Stomach (tissue), 9 donors: ENCODE measurements around the gene UCHL3. TPM values are rescaled to one million over a fixed set of nuclear protein-coding genes. Genes with fewer than 3 reads are reported as not detected.

ENCODE experiments used
- DNase-seq, 2 donors: peaks; one replicate each; pipeline versions ENCODE4 v3.0.0 to v3.0.0-alpha.2; 2013 to 2019
- H3K27ac ChIP-seq, 5 donors: fragments of 200-600 bp in 4 of 5; sonication (generic) in 4 of 5; one replicate each; pipeline ENCODE4 v1.5.1; 2013 to 2019; ENCODE audit warnings: mild to moderate bottlenecking in 1 of 5, moderate library complexity in 1 of 5
- H3K27me3 ChIP-seq, 3 donors: fragments of 200-600 bp; sonication (generic); one replicate each; pipeline ENCODE4 v1.5.1; 2017 to 2019; ENCODE audit warnings: mixed run types in 1 of 3
- H3K36me3 ChIP-seq, 4 donors: fragments of 200-600 bp; sonication (generic); 1 replicate in 3 of 4; 2 replicates in 1 of 4; pipeline ENCODE4 v1.5.1; 2016 to 2019
- H3K4me1 ChIP-seq, 4 donors: fragments of 200-600 bp; sonication (generic); one replicate each; pipeline ENCODE4 v1.5.1; 2016 to 2019
- H3K4me3 ChIP-seq, 4 donors: fragments of 200-600 bp; sonication (generic) in 3 of 4; one replicate each; pipeline ENCODE4 v1.5.1; 2016 to 2019; ENCODE audit warnings: mild to moderate bottlenecking in 1 of 4
- H3K9me3 ChIP-seq, 4 donors: fragments of 200-600 bp; sonication (generic); one replicate each; pipeline ENCODE4 v1.5.1; 2016 to 2019
- EP300 ChIP-seq: sonication (generic); formaldehyde crosslinking; IDR thresholded peaks from one replicate; pipeline ENCODE4 v1.6.1; 2017; ENCODE audit warnings: antibody characterized with exemption
- POLR2A ChIP-seq, 4 donors: fragments of 450-650 bp; IDR thresholded peaks; one replicate each; pipeline ENCODE4 v1.6.1; 2016; ENCODE audit warnings: antibody characterized with exemption in 4 of 4, control low read depth in 2 of 4, mild to moderate bottlenecking in 1 of 4, moderate library complexity in 1 of 4
- POLR2AphosphoS5 ChIP-seq, 3 donors: sonication (generic); formaldehyde crosslinking; IDR thresholded peaks; one replicate each; pipeline ENCODE4 v1.6.1; 2016; ENCODE audit warnings: antibody characterized with exemption in 3 of 3
- WGBS, 5 donors: extraction: QIAGEN DNeasy Blood & Tissue Kit in 3 of 5; methylation state at CpG; one replicate each; pipeline versions ENCODE4 v1.1.5 to v1.1.7; 2013 to 2018; 5-methylcytosine and 5-hydroxymethylcytosine counted together
- intact Hi-C: fragments of 100-400 bp; cut with DNase I; formaldehyde crosslinking; loops from one replicate; pipeline ENCODE4 v1.15.1; 2023; ENCODE audit warnings: low total_unique reads
- polyA plus RNA-seq, 3 donors: library from polyadenylated mRNA; stranded (reverse); fragments of 200-250 nt; gene quantifications; one replicate each; pipeline ENCODE4 v1.2.3, GENCODE V29; 2013
- total RNA-seq, 5 donors: library from RNA; depleted of rRNA; stranded (reverse); fragments of >200 nt; gene quantifications; one replicate each; pipeline versions ENCODE4 v1.1.0 to v1.2.3, GENCODE V29; 2014 to 2016
- TF ChIP-seq, protein P1 (sequence below), 7 experiments: fragments of 450-650 bp in 4 of 7; fragments of 200-600 bp in 3 of 7; sonication (generic) in 3 of 7; IDR thresholded peaks; one replicate each; pipeline ENCODE4 v1.5.1; 2016 to 2019; ENCODE audit warnings: antibody characterized with exemption in 7 of 7, control low read depth in 2 of 7, mild to moderate bottlenecking in 1 of 7
- donor health status: healthy with polysubstance abuse.
- donor health status: Bipolar disorder and iron deficiency.
- donor health status: healthy.

Gene UCHL3
- total and polyA plus RNA-seq, 8 donors: 4.1 to 42.2 (median 23.9) TPM; not detected in 1

DNA sequence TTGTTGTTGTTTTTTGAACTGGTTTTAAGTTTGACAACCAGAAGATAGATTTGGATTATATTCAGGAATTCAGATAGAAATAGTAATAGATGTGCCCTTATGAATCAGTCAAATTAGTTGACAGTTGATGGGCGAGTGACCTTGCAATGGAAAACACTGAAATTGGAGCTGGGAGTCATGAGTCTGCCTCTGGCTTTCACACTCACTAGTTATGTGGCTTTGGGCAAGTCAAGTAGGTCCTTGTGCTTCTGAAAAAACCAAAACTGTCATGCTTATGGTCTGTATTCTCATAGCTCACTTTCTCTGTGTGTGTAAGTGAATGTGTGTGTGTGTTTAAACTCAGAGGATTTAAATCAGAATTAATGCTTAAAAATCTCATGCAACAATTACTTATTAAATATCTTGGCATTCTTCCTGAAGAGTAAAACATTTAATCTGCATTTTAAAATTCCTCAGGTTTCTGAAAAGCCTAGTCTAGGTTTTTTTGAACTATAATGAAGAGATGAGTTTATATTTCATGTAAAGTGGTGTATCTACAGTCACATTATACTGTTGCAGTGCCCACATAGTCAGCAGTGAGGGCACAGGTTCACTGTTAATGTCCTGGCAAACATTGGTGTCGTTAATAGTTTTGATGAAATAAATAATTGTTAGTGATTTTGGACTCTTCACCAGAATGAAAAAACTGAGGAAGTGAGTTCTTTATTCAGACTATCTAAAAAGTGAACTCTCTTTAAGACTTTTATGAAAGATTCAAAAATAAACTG is 32.5 kb downstream of the UCHL3 start:
- no peaks in the 10 kb centered on the region for H3K4me1 ChIP-seq
- H3K27ac ChIP-seq: no peak overlapping the region
- DNase-seq: no peak
- H3K36me3 ChIP-seq: peaks cover 0 to 16% (median 13%) of the 10 kb centered on the region in 4 donors
- no peak overlapping the region for H3K4me3 ChIP-seq
- TF ChIP-seq EP300 (no peak), POLR2AphosphoS5 (IDR thresholded peaks at IDR 0.05) (no peak), POLR2A (IDR thresholded peaks at IDR 0.05) (no peak)
- TF ChIP-seq, protein P1, sequence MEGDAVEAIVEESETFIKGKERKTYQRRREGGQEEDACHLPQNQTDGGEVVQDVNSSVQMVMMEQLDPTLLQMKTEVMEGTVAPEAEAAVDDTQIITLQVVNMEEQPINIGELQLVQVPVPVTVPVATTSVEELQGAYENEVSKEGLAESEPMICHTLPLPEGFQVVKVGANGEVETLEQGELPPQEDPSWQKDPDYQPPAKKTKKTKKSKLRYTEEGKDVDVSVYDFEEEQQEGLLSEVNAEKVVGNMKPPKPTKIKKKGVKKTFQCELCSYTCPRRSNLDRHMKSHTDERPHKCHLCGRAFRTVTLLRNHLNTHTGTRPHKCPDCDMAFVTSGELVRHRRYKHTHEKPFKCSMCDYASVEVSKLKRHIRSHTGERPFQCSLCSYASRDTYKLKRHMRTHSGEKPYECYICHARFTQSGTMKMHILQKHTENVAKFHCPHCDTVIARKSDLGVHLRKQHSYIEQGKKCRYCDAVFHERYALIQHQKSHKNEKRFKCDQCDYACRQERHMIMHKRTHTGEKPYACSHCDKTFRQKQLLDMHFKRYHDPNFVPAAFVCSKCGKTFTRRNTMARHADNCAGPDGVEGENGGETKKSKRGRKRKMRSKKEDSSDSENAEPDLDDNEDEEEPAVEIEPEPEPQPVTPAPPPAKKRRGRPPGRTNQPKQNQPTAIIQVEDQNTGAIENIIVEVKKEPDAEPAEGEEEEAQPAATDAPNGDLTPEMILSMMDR (IDR thresholded peaks at IDR 0.05): no peak
- H3K9me3 ChIP-seq: peaks cover 0 to 13% (median 0%) of the 10 kb centered on the region in 4 donors
- intact Hi-C loops: no loop called here
- no peaks in the 10 kb centered on the region for H3K27me3 ChIP-seq
- 88 to 97% (median 93%) methylated on average over 2 of the region's 2 CpGs for WGBS, 5 donors

DNA sequence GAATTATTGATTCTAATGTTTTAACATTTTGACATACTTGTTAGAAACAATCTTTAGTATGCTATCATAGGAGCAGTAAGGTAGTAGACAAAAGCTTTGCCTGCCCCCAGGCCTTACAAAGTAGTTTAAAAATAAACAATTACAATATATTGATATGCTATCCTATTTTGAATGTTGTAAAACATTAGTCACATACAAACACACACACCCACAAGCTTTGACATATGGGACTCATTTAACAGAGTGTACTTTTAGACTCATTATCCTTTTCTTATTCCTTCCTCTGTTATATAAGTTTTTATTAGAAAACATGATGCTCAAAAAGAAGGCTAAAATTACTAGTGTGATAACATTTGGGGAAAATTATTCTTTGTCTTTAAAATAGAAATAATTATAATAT is 33.5 kb downstream of the UCHL3 start:
- Histone ChIP-seq H3K36me3 (peaks cover 0 to 21% (median 15%) of the 10 kb centered on the region in 4 donors), H3K27me3 (no peaks in the 10 kb centered on the region), H3K9me3 (peaks cover 0 to 13% (median 0%) of the 10 kb centered on the region in 4 donors), H3K27ac (no peak overlapping the region), H3K4me3 (no peak overlapping the region), H3K4me1 (no peaks in the 10 kb centered on the region)
- no peak for DNase-seq
- intact Hi-C loops: no loop called here
- TF ChIP-seq EP300: no peak
- TF ChIP-seq, protein P1 (IDR thresholded peaks at IDR 0.05): no peak
- TF ChIP-seq POLR2A (IDR thresholded peaks at IDR 0.05): no peak
- TF ChIP-seq POLR2AphosphoS5 (IDR thresholded peaks at IDR 0.05): no peak

DNA sequence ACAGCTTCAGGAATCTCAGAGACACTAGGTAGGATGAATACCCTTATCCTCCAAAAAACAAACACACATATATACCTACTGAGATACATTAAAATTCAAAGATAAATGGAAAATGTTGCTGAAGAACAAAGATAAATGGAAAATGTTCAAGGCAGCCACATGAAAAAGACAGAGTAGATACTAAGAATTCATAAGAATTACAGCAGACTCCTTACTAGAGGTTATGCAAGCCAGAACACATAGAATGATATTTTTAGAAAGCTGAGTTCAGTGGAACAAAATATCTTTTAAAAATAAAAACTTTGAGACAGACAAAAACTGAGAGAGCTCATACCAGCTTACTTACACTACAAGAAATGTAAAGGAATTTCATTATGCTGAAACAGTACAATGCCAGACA is 35.6 kb downstream of the UCHL3 start:
- TF ChIP-seq, protein P1 (IDR thresholded peaks at IDR 0.05): no peak
- TF ChIP-seq EP300 (no peak), POLR2AphosphoS5 (IDR thresholded peaks at IDR 0.05) (no peak), POLR2A (IDR thresholded peaks at IDR 0.05) (no peak)
- no peaks in the 10 kb centered on the region for H3K4me1 ChIP-seq
- no peak for DNase-seq
- no peak overlapping the region for H3K4me3 ChIP-seq
- intact Hi-C loops: no loop called here
- no peaks in the 10 kb centered on the region for H3K27me3 ChIP-seq
- H3K36me3 ChIP-seq: peaks cover 0 to 33% (median 22%) of the 10 kb centered on the region in 4 donors
- peaks cover 0 to 13% (median 0%) of the 10 kb centered on the region in 4 donors for H3K9me3 ChIP-seq
- no peak overlapping the region for H3K27ac ChIP-seq

DNA sequence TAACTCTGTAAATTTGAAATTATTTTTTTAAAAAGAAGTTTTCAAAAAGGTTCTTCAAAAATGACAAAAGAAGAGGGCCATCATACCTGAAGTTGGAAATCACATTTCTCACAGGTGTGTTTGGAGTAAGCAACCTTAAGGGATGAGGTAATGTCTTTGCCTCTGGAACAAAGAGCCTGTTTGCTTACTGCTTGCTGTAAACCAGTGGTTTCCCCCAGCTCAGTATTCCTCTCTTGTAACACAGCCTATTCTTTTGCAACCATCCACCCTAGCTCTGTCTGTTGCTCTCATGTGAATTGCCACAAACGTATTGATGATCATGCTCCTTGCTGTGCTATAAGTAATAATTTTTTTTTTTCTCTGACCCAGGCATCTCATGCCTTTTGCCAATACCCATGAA is 38.1 kb downstream of the UCHL3 start:
- H3K27me3 ChIP-seq: no peaks in the 10 kb centered on the region
- DNase-seq: peak in 1 of 2 donors; percentile 11
- intact Hi-C loops: no loop called here
- H3K27ac ChIP-seq: no peak overlapping the region
- 61 to 85% (median 78%) methylated on average over 1 of the region's 1 CpG for WGBS, 5 donors
- H3K4me1 ChIP-seq: no peaks in the 10 kb centered on the region
- peaks cover 0 to 39% (median 34%) of the 10 kb centered on the region in 4 donors for H3K36me3 ChIP-seq
- TF ChIP-seq EP300: no peak
- no peak for TF ChIP-seq POLR2A (IDR thresholded peaks at IDR 0.05)
- TF ChIP-seq, protein P1 (IDR thresholded peaks at IDR 0.05): no peak
- no peak for TF ChIP-seq POLR2AphosphoS5 (IDR thresholded peaks at IDR 0.05)
- H3K4me3 ChIP-seq: no peak overlapping the region
- H3K9me3 ChIP-seq: peaks cover 0 to 13% (median 0%) of the 10 kb centered on the region in 4 donors
